ENCODE results near the gene LRRC75A. TPM values are rescaled to one million over a fixed set of nuclear protein-coding genes. Genes with fewer than 3 reads are reported as not detected.

LRRC75A gene
- total and polyA plus RNA-seq, 2 experiments from 2014 or later = 5.3 to 26.2 TPM

GRCh38 chr17:16422416-16422815 is 69.6 kb downstream of the LRRC75A start:
- no peak overlapping the region for H3K27ac Mint-ChIP-seq

More at GRCh38 chr17:16422416-16422815, 69.6 kb downstream of the LRRC75A start:
- Histone ChIP-seq H3K79me2 (replicated peaks; ENCODE audit: insufficient read depth) (no peaks in the 10 kb centered on the region), H2AFZ (peak overlapping the region; percentile 43; the same call in 1 of the 2 replicates), H3K4me3 (no peak overlapping the region), H3K9me2 (ENCODE audit: insufficient read depth) (no peaks in the 10 kb centered on the region), H4K20me1 (replicated peaks; ENCODE audit: insufficient read depth) (no peaks in the 10 kb centered on the region), H3K4me2 (no peak overlapping the region), H3K36me3 (ENCODE audit: insufficient read depth) (no peaks in the 10 kb centered on the region), H3K4me1 (ENCODE audit: insufficient read depth) (no peaks in the 10 kb centered on the region), H3F3A (replicated peaks; ENCODE audit: low read depth) (no peaks in the 10 kb centered on the region), H3K27me3 (ENCODE audit: insufficient read depth) (no peaks in the 10 kb centered on the region), H3K27ac (ENCODE audit: low read depth) (no peak overlapping the region)
- ATAC-seq = peak; percentile 58
- Mint-ChIP-seq H3K4me3 (no peak overlapping the region), H3K36me3 (ENCODE audit: low read depth) (no peaks in the 10 kb centered on the region), H3K27me3 (ENCODE audit: insufficient read depth, low read depth, poor library complexity) (peaks cover 4% of the 10 kb centered on the region), H3K9me3 (no peaks in the 10 kb centered on the region), H3K4me1 (peaks cover 15% of the 10 kb centered on the region; the same call in 2 of the 3 replicates)
- DNase-seq (ENCODE audit: low spot score) = no peak
- TF ChIP-seq, protein P1, sequence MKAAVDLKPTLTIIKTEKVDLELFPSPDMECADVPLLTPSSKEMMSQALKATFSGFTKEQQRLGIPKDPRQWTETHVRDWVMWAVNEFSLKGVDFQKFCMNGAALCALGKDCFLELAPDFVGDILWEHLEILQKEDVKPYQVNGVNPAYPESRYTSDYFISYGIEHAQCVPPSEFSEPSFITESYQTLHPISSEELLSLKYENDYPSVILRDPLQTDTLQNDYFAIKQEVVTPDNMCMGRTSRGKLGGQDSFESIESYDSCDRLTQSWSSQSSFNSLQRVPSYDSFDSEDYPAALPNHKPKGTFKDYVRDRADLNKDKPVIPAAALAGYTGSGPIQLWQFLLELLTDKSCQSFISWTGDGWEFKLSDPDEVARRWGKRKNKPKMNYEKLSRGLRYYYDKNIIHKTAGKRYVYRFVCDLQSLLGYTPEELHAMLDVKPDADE (IDR thresholded peaks at IDR 0.05) = no peak
- TF ChIP-seq EZH2 (IDR thresholded peaks at IDR 0.05; ENCODE audit: low read depth, unreplicated experiment) (no peak), CREB1 (CRISPR knock-in tag; IDR thresholded peaks at IDR 0.05; ENCODE audit: low read depth) (no peak), JUNB (IDR thresholded peaks at IDR 0.05; ENCODE audit: unreplicated experiment) (no peak), STAT1 (IDR thresholded peaks at IDR 0.05; ENCODE audit: unreplicated experiment) (no peak), POLR2AphosphoS5 (IDR thresholded peaks at IDR 0.05; ENCODE audit: low read depth) (no peak), ZNF114 (CRISPR knock-in tag; IDR thresholded peaks at IDR 0.05) (no peak), EZH2phosphoT487 (IDR thresholded peaks at IDR 0.05; ENCODE audit: unreplicated experiment) (no peak), ZNF331 (CRISPR knock-in tag; IDR thresholded peaks at IDR 0.05; ENCODE audit: low read depth) (no peak), REST (IDR thresholded peaks at IDR 0.05; ENCODE audit: unreplicated experiment) (no peak), NANOG (IDR thresholded peaks at IDR 0.05; ENCODE audit: borderline replicate concordance) (no peak)
- TF ChIP-seq, protein P2, sequence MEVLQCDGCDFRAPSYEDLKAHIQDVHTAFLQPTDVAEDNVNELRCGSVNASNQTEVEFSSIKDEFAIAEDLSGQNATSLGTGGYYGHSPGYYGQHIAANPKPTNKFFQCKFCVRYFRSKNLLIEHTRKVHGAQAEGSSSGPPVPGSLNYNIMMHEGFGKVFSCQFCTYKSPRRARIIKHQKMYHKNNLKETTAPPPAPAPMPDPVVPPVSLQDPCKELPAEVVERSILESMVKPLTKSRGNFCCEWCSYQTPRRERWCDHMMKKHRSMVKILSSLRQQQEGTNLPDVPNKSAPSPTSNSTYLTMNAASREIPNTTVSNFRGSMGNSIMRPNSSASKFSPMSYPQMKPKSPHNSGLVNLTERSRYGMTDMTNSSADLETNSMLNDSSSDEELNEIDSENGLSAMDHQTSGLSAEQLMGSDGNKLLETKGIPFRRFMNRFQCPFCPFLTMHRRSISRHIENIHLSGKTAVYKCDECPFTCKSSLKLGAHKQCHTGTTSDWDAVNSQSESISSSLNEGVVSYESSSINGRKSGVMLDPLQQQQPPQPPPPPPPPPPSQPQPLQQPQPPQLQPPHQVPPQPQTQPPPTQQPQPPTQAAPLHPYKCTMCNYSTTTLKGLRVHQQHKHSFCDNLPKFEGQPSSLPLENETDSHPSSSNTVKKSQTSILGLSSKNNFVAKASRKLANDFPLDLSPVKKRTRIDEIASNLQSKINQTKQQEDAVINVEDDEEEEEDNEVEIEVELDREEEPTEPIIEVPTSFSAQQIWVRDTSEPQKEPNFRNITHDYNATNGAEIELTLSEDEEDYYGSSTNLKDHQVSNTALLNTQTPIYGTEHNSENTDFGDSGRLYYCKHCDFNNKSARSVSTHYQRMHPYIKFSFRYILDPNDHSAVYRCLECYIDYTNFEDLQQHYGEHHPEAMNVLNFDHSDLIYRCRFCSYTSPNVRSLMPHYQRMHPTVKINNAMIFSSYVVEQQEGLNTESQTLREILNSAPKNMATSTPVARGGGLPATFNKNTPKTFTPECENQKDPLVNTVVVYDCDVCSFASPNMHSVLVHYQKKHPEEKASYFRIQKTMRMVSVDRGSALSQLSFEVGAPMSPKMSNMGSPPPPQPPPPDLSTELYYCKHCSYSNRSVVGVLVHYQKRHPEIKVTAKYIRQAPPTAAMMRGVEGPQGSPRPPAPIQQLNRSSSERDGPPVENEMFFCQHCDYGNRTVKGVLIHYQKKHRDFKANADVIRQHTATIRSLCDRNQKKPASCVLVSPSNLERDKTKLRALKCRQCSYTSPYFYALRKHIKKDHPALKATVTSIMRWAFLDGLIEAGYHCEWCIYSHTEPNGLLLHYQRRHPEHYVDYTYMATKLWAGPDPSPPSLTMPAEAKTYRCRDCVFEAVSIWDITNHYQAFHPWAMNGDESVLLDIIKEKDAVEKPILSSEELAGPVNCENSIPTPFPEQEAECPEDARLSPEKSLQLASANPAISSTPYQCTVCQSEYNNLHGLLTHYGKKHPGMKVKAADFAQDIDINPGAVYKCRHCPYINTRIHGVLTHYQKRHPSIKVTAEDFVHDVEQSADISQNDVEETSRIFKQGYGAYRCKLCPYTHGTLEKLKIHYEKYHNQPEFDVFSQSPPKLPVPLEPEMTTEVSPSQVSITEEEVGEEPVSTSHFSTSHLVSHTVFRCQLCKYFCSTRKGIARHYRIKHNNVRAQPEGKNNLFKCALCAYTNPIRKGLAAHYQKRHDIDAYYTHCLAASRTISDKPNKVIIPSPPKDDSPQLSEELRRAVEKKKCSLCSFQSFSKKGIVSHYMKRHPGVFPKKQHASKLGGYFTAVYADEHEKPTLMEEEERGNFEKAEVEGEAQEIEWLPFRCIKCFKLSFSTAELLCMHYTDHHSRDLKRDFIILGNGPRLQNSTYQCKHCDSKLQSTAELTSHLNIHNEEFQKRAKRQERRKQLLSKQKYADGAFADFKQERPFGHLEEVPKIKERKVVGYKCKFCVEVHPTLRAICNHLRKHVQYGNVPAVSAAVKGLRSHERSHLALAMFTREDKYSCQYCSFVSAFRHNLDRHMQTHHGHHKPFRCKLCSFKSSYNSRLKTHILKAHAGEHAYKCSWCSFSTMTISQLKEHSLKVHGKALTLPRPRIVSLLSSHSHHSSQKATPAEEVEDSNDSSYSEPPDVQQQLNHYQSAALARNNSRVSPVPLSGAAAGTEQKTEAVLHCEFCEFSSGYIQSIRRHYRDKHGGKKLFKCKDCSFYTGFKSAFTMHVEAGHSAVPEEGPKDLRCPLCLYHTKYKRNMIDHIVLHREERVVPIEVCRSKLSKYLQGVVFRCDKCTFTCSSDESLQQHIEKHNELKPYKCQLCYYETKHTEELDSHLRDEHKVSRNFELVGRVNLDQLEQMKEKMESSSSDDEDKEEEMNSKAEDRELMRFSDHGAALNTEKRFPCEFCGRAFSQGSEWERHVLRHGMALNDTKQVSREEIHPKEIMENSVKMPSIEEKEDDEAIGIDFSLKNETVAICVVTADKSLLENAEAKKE (CRISPR knock-in tag; IDR thresholded peaks at IDR 0.05) = no peak
- TF ChIP-seq, protein P3, sequence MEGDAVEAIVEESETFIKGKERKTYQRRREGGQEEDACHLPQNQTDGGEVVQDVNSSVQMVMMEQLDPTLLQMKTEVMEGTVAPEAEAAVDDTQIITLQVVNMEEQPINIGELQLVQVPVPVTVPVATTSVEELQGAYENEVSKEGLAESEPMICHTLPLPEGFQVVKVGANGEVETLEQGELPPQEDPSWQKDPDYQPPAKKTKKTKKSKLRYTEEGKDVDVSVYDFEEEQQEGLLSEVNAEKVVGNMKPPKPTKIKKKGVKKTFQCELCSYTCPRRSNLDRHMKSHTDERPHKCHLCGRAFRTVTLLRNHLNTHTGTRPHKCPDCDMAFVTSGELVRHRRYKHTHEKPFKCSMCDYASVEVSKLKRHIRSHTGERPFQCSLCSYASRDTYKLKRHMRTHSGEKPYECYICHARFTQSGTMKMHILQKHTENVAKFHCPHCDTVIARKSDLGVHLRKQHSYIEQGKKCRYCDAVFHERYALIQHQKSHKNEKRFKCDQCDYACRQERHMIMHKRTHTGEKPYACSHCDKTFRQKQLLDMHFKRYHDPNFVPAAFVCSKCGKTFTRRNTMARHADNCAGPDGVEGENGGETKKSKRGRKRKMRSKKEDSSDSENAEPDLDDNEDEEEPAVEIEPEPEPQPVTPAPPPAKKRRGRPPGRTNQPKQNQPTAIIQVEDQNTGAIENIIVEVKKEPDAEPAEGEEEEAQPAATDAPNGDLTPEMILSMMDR (conservative IDR thresholded peaks at IDR 0.05; ENCODE audit: low read depth in 2 of 2) = no peak
